ENCODE measurements around the gene MED13L.

The MED13L gene

DNA sequence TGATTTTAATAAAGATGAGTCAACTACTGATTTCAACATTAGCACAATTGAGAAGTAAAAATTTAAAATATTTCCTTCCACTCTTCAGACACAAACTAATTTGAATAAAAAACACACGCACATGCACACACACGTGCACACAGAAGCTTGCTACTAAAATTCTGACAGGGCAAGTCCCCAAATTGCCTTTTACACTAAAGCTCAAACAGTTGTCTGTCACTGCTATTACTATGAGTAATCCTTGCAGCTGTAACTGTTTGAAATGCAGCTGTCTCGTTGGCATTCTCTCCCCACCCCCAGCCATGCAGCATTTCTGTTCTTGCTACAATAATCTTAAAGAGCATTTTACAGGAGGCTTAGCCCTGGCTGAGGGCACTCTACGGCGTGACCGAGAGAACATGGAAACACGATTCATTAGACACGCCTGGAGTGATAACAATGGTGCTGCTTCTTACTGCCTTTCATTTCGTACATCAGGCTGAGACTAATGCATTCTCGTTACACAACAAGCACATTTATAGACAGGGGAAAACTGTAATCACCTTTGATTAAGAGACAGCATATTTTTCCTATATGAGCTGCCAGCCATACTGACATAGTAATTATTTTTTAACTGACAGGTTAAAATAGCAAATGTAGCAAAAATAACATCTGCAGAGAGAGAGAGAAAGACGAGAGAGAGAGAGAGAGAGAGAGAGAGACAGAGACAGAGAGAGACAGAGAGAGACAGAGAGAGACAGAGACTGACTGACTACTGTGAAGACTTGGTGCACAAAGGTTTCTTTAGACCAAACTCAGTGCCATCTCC, 153.8 kb downstream of the MED13L start:
- ATAC-seq (ENCODE audit: insufficient read depth, low read depth) (peak; percentile 79), DNase-seq (peak; percentile 45)
- Histone ChIP-seq H3K79me2 (ENCODE audit: insufficient read depth, low read length) (peaks cover 99% of the 10 kb centered on the region), H3K4me3 (ENCODE audit: low read depth in 1 of 2, low read length in 2 of 2) (no peak overlapping the region), H3K27me3 (ENCODE audit: insufficient read depth, low read length, poor library complexity) (no peaks in the 10 kb centered on the region), H3K27ac (ENCODE audit: low read length) (no peak overlapping the region), H3K9ac (ENCODE audit: low read depth, low read length) (no peak overlapping the region), H3K36me3 (ENCODE audit: insufficient read depth, low read length) (no peaks in the 10 kb centered on the region), H3K9me3 (ENCODE audit: insufficient read depth, low read length, severe bottlenecking) (no peaks in the 10 kb centered on the region), H2AFZ (ENCODE audit: low read depth, low read length) (no peak overlapping the region), H4K20me1 (ENCODE audit: insufficient read depth, low read length) (peaks cover 77% of the 10 kb centered on the region), H3K4me2 (ENCODE audit: insufficient read depth, low read length) (no peak overlapping the region), H3K4me1 (ENCODE audit: insufficient read depth, low read length) (peaks cover 10% of the 10 kb centered on the region; the same call in 1 of the 2 replicates)
- no peak for TF ChIP-seq EZH2 (IDR thresholded peaks at IDR 0.05; ENCODE audit: borderline replicate concordance, low read depth, low read length, severe bottlenecking)

- Histone ChIP-seq H3K79me2 (ENCODE audit: insufficient read depth, low read length) (peaks cover 99% of the 10 kb centered on the region), H3K27ac (ENCODE audit: low read length) (no peak overlapping the region)
Observed at GRCh38 chr12:116122628-116123027, 154.9 kb downstream of the MED13L start.

GRCh38 chr12:116121453-116121871, 156.0 kb downstream of the MED13L start:
- Histone ChIP-seq H3K4me3 (ENCODE audit: low read depth in 1 of 2, low read length in 2 of 2) (no peak overlapping the region), H4K20me1 (ENCODE audit: insufficient read depth, low read length) (peaks cover 74% of the 10 kb centered on the region), H3K4me2 (ENCODE audit: insufficient read depth, low read length) (no peak overlapping the region), H3K79me2 (ENCODE audit: insufficient read depth, low read length) (peaks cover 99% of the 10 kb centered on the region), H3K27me3 (ENCODE audit: insufficient read depth, low read length, poor library complexity) (no peaks in the 10 kb centered on the region), H3K9me3 (ENCODE audit: insufficient read depth, low read length, severe bottlenecking) (no peaks in the 10 kb centered on the region), H3K4me1 (ENCODE audit: insufficient read depth, low read length) (peaks cover 10% of the 10 kb centered on the region; the same call in 1 of the 2 replicates), H3K9ac (ENCODE audit: low read depth, low read length) (no peak overlapping the region), H3K27ac (ENCODE audit: low read length) (no peak overlapping the region), H2AFZ (ENCODE audit: low read depth, low read length) (no peak overlapping the region), H3K36me3 (ENCODE audit: insufficient read depth, low read length) (no peaks in the 10 kb centered on the region)
- TF ChIP-seq EZH2 (IDR thresholded peaks at IDR 0.05; ENCODE audit: borderline replicate concordance, low read depth, low read length, severe bottlenecking) (no peak), CTCF (IDR thresholded peaks at IDR 0.05; ENCODE audit: borderline replicate concordance, extremely low read depth, low read length, poor library complexity, severe bottlenecking) (no peak)
- no peak for DNase-seq
- 0 out of 3 replicates have a peak, but pooled peaks have one; percentile 31 for ATAC-seq (ENCODE audit: insufficient read depth, low read depth)

More at GRCh38 chr12:116122628-116123027, 154.9 kb downstream of the MED13L start:
- Histone ChIP-seq H3K36me3 (ENCODE audit: insufficient read depth, low read length) (no peaks in the 10 kb centered on the region), H3K27me3 (ENCODE audit: insufficient read depth, low read length, poor library complexity) (no peaks in the 10 kb centered on the region), H3K9ac (ENCODE audit: low read depth, low read length) (no peak overlapping the region), H3K4me1 (ENCODE audit: insufficient read depth, low read length) (peaks cover 10% of the 10 kb centered on the region; the same call in 1 of the 2 replicates), H3K4me3 (ENCODE audit: low read depth in 1 of 2, low read length in 2 of 2) (no peak overlapping the region), H3K4me2 (ENCODE audit: insufficient read depth, low read length) (no peak overlapping the region), H2AFZ (ENCODE audit: low read depth, low read length) (no peak overlapping the region), H4K20me1 (ENCODE audit: insufficient read depth, low read length) (peaks cover 73% of the 10 kb centered on the region), H3K9me3 (ENCODE audit: insufficient read depth, low read length, severe bottlenecking) (no peaks in the 10 kb centered on the region)
- no peak for DNase-seq
- TF ChIP-seq CTCF (IDR thresholded peaks at IDR 0.05; ENCODE audit: borderline replicate concordance, extremely low read depth, low read length, poor library complexity, severe bottlenecking) (no peak), EZH2 (IDR thresholded peaks at IDR 0.05; ENCODE audit: borderline replicate concordance, low read depth, low read length, severe bottlenecking) (no peak)
- ATAC-seq (ENCODE audit: insufficient read depth, low read depth), result no peak

All from DND-41 (cell line).